Right lobe of liver (tissue), 4 donors: ENCODE measurements around the gene IRF4.

Source experiments
- POLR2A ChIP-seq: fragments of 450-650 bp; IDR thresholded peaks from one replicate; pipeline ENCODE4 v1.6.1; 2017; ENCODE audit warnings: antibody characterized with exemption, mild to moderate bottlenecking
- TF ChIP-seq, protein P1 (sequence below), 4 donors: fragments of 200-600 bp in 3 of 4; fragments of 450-650 bp in 1 of 4; IDR thresholded peaks; one replicate each; pipeline versions ENCODE4 v1.5.1 to v1.8.0; 2016 to 2022; ENCODE audit warnings: antibody characterized with exemption in 4 of 4, mild to moderate bottlenecking in 2 of 4
- donor health status: DM: no; HTN: no; CAD: no.
- donor health status: DM: no; HTN: no; CAD: no.
- donor health status: DM: no; HTN: yes; CAD: no.

DNA sequence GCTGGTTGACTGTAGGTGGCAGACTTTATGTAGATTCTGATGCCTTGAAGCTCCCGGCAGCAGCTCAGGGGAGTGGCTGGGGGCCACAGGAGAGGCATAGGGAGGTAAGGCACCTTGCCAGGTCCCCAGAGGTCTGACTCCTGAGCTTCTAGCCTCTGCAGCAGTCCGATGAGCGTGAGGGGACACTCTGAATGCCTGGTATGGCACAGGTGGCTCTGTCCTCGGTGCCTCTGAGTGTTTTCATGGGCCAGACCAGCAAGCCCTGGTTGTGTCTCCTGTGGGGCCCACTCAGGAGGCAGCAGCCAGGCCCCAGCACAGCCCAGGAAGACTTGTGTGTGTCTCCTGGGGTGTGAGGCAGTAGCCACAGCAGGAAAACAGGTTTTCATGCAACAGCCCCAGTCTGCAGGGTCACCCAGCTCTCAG is 39.7 kb upstream of the IRF4 start:
- TF ChIP-seq POLR2A, result no peak
- TF ChIP-seq, protein P1, sequence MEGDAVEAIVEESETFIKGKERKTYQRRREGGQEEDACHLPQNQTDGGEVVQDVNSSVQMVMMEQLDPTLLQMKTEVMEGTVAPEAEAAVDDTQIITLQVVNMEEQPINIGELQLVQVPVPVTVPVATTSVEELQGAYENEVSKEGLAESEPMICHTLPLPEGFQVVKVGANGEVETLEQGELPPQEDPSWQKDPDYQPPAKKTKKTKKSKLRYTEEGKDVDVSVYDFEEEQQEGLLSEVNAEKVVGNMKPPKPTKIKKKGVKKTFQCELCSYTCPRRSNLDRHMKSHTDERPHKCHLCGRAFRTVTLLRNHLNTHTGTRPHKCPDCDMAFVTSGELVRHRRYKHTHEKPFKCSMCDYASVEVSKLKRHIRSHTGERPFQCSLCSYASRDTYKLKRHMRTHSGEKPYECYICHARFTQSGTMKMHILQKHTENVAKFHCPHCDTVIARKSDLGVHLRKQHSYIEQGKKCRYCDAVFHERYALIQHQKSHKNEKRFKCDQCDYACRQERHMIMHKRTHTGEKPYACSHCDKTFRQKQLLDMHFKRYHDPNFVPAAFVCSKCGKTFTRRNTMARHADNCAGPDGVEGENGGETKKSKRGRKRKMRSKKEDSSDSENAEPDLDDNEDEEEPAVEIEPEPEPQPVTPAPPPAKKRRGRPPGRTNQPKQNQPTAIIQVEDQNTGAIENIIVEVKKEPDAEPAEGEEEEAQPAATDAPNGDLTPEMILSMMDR (IDR thresholded peaks at IDR 0.05), result no peak
